ENCODE measurements around the gene RAB11FIP5. TPM values are rescaled to one million over a fixed set of nuclear protein-coding genes. Genes with fewer than 3 reads are reported as not detected.

RAB11FIP5 gene
- total RNA-seq, 1 donor from 2014 or later: 18.7 TPM

DNA sequence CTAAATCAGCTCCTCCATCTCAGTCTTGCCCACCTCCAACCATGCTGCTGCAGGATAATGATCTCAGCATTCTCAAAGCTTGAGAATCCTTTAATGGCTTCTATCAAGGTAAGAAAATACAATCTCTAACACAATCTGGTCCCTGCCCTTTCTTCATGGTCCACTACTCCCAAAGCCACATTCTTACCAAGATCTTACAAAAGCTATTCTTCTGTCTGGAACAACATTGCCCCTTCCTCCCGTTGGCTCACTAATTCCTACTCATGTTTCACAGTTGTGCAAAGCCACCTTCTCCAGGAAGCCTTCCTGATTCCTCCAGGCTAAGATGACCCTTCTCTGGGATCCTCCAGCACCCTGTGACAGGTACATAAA, 35.3 kb downstream of the RAB11FIP5 start:
- Mint-ChIP-seq H3K36me3 (peaks cover 3% of the 10 kb centered on the region), H3K9me3 (no peaks in the 10 kb centered on the region), H3K4me3 (no peak overlapping the region), H3K27me3 (no peaks in the 10 kb centered on the region), H3K27ac (no peak overlapping the region), H3K4me1 (ENCODE audit: unreplicated experiment) (no peaks in the 10 kb centered on the region)
- DNase-seq (ENCODE audit: extremely low spot score, unreplicated experiment): no peak
- TF ChIP-seq, protein P1, sequence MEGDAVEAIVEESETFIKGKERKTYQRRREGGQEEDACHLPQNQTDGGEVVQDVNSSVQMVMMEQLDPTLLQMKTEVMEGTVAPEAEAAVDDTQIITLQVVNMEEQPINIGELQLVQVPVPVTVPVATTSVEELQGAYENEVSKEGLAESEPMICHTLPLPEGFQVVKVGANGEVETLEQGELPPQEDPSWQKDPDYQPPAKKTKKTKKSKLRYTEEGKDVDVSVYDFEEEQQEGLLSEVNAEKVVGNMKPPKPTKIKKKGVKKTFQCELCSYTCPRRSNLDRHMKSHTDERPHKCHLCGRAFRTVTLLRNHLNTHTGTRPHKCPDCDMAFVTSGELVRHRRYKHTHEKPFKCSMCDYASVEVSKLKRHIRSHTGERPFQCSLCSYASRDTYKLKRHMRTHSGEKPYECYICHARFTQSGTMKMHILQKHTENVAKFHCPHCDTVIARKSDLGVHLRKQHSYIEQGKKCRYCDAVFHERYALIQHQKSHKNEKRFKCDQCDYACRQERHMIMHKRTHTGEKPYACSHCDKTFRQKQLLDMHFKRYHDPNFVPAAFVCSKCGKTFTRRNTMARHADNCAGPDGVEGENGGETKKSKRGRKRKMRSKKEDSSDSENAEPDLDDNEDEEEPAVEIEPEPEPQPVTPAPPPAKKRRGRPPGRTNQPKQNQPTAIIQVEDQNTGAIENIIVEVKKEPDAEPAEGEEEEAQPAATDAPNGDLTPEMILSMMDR (conservative IDR thresholded peaks at IDR 0.05): no peak

DNA sequence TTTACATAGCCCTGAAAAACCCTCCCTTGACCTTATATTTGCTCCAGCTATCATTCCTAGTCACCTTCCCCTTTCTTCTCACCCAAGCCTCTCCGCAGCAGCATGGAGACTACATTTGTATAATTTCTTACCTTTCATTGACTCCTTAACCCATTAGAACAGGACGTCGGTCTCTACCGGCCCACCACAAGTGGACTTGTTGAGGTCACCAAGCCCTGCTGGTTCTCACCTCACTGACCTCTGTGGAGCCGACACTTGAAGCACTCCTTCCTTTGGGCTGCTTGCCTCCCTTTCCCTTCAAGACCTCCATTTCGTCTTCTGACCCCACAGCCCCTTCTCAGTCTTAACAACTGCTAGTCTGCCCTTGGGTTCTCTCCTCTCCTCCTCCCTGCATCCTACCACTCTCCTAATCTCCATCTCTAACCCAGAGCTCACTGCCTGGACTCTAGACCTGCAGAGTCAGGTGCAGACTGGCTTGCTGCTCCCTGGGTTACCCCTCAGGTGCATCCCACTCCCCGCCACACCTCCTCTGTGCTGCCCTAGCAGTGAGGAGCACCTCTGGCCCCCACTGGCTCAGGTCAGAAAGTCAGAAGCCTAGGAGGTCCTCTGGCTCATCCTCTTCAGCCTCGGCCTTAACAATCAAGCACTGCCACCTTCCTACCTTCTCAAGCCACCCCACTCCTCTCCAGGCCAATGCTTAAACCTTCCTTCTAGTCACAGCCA, 35.9 kb downstream of the RAB11FIP5 start:
- DNase-seq (ENCODE audit: extremely low spot score, unreplicated experiment): no peak
- H3K36me3 Mint-ChIP-seq: peaks cover 3% of the 10 kb centered on the region
- no peaks in the 10 kb centered on the region for H3K9me3 Mint-ChIP-seq
- H3K27me3 Mint-ChIP-seq: no peaks in the 10 kb centered on the region
- H3K4me1 Mint-ChIP-seq (ENCODE audit: unreplicated experiment): peaks cover 5% of the 10 kb centered on the region
- peak overlapping the region; percentile 21 for H3K27ac Mint-ChIP-seq
- H3K4me3 Mint-ChIP-seq: no peak overlapping the region
- TF ChIP-seq, protein P1 (conservative IDR thresholded peaks at IDR 0.05): no peak

DNA sequence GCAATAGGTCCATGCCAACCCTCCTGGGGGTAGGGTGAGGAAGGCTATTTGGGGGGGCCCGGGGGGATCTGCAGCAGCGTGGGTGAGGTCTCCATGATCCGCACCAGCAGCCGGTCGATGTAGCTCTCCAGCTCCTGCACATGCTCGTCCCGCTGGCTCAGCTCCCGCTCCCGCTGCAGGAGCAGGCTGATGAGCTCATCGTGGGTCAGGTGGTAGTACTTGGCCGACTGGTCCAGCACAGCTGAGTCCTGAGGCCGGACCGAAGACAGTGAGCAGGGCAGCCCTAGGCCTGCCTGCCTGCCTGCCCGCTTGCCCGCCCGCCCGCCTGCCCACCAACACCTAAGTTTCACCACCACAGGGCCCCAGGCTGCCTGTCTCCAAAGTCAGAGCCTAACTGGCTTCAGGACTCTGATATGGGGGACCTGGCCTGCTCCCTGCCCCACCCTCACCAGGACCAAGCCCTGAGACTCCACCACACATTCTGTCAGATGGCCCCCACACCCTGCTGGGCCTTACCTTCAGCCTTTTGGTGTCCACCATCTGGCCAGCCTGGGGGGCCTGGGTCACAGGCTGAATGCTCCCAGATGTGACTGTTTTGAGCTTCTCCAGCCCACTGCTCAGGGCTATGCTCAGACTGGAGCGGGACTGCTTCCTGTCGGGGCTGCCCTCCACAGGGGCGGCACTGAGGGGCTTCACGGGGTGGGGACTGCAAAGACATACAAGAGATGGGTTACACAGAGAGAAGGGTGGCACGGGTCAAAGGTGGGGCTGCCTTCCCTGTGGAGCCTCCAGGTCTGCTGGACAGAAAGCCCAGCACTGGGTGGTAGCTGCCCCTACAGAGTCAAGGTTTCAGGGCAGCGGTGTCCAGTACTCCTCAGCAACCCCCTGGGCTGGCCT, 37.0 kb downstream of the RAB11FIP5 start:
- Mint-ChIP-seq H3K4me1 (ENCODE audit: unreplicated experiment) (peaks cover 6% of the 10 kb centered on the region), H3K27ac (no peak overlapping the region), H3K9me3 (no peaks in the 10 kb centered on the region), H3K27me3 (no peaks in the 10 kb centered on the region), H3K4me3 (no peak overlapping the region), H3K36me3 (peaks cover 3% of the 10 kb centered on the region)
- no peak for DNase-seq (ENCODE audit: extremely low spot score, unreplicated experiment)
- TF ChIP-seq, protein P1 (conservative IDR thresholded peaks at IDR 0.05): no peak

DNA sequence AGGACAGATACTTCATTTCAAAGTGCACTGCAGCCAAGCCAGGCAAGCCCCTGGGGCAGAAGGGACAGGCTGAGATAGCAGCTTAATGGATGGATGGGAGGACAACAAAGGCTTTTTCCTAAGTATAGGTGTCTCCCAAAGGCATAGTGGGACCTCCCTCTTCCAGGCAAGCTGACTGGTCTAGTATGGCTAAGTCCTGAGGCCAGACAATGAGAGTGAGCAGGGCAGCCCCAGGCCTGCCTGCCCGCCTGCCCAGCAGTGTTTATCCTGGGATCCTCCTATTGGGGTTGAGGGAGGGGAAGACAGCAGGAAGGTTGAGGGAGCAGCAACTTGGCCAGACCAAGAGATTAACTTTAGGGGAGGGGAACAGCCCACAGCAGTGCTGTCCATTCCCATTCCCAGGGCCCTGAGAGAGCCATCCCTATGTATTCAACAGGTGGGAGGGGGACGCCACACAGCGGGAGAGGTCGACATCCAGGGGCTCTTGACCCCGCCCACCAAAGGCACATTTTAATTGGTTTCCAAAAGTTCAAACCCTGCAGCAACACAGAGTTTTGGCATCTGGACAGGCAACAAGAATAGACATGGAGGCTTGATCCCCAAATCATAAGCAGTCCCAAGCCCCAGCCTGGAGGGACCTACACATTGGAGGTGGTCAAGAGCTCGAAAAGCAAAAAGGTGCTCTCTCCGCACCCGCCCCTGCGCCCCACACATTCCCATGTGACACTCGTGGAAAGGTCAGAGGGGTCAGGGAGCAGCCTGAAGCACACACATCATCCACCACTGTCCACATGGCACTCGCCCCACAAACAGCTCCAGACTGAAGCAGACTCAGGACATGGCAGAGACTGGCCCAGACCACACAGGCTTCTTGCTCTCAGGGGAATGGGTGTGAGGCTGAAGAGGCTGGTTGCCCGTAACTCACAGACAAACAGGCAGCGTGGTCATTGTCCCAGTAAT, 38.4 kb downstream of the RAB11FIP5 start:
- Mint-ChIP-seq H3K4me3 (peak overlapping the region; percentile 9), H3K27me3 (no peaks in the 10 kb centered on the region), H3K4me1 (ENCODE audit: unreplicated experiment) (peaks cover 14% of the 10 kb centered on the region), H3K36me3 (peaks cover 3% of the 10 kb centered on the region), H3K27ac (no peak overlapping the region), H3K9me3 (no peaks in the 10 kb centered on the region)
- TF ChIP-seq, protein P1 (conservative IDR thresholded peaks at IDR 0.05): no peak
- no peak for DNase-seq (ENCODE audit: extremely low spot score, unreplicated experiment)

DNA sequence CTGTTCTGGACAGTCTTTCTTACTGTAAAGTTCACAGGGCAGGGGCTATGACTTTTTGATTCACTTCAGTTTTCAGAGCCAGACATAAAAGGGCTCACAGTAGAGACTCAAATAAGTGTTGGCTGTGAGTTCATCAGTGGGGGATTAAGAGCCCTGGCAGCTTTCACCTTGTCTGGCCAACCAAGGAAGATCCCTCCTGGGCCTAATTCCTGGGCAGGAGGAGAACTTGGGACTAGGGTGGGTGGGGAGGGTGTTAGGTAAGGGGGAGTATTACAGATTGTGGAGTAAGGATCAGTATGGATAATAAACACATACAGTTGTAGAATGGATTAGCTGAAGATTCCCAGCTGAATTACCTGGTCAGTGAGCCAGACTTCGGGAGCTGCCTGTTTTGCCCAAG, 40.3 kb downstream of the RAB11FIP5 start:
- Mint-ChIP-seq H3K27ac (peak overlapping the region; percentile 93), H3K4me3 (peak overlapping the region; percentile 86), H3K27me3 (no peaks in the 10 kb centered on the region), H3K4me1 (ENCODE audit: unreplicated experiment) (peaks cover 25% of the 10 kb centered on the region), H3K9me3 (no peaks in the 10 kb centered on the region), H3K36me3 (peaks cover 3% of the 10 kb centered on the region)
- TF ChIP-seq, protein P1 (conservative IDR thresholded peaks at IDR 0.05): no peak
- no peak for DNase-seq (ENCODE audit: extremely low spot score, unreplicated experiment)

All from type B pancreatic cell (in vitro differentiated cells).